OCI-LY1 (cell line): ENCODE measurements around the gene C16orf86.

Source experiments
- H2AFZ ChIP-seq: fragments of 200-600 bp; sonication (generic), shearing (Covaris generic); 2 replicates; pipeline ENCODE4 v1.6.0; 2014; ENCODE audit warnings: antibody characterized with exemption, mild to moderate bottlenecking, low read length
- H3F3A ChIP-seq: fragments of 200-600 bp; sonication (generic), shearing (Covaris generic); 2 replicates; pipeline ENCODE4 v1.6.0; 2014; ENCODE audit warnings: mild to moderate bottlenecking, antibody characterized with exemption, low read length, moderate library complexity; ENCODE audit not compliant: insufficient read depth
- H3K27ac ChIP-seq: fragments of 200-600 bp; sonication (generic); 2 replicates; pipeline ENCODE4 v1.5.1; 2014; ENCODE audit warnings: low read length, mixed run types, mild to moderate bottlenecking, low read depth; ENCODE audit not compliant: poor library complexity, severe bottlenecking
- H3K27me3 ChIP-seq: fragments of 200-600 bp; sonication (generic); 2 replicates; pipeline ENCODE4 v1.6.0; 2014; ENCODE audit warnings: antibody characterized with exemption, mild to moderate bottlenecking, low read length, moderate library complexity; ENCODE audit not compliant: insufficient read depth
- H3K36me3 ChIP-seq: fragments of 200-600 bp; sonication (generic); 2 replicates; pipeline ENCODE4 v1.6.1; 2014; ENCODE audit warnings: mild to moderate bottlenecking, antibody characterized with exemption, low read length, moderate library complexity, mixed read lengths; ENCODE audit not compliant: insufficient read depth
- H3K4me1 ChIP-seq: fragments of 200-600 bp; sonication (generic); 2 replicates; pipeline ENCODE4 v1.5.1; 2014; ENCODE audit warnings: mild to moderate bottlenecking, low read length, moderate library complexity; ENCODE audit not compliant: insufficient read depth, severe bottlenecking
- H3K4me2 ChIP-seq: fragments of 200-600 bp; sonication (generic), shearing (Covaris generic); 2 replicates; pipeline ENCODE4 v1.6.1; 2014; ENCODE audit warnings: low read length
- H3K4me3 ChIP-seq: fragments of 200-600 bp; sonication (generic); 2 replicates; pipeline ENCODE4 v1.5.1; 2014; ENCODE audit warnings: low read length, low read depth, mild to moderate bottlenecking, mixed read lengths; ENCODE audit not compliant: poor library complexity, severe bottlenecking
- H3K79me2 ChIP-seq: fragments of 200-600 bp; shearing (Covaris generic); 2 replicates; pipeline ENCODE4 v1.6.1; 2016; ENCODE audit warnings: mixed run types, low read length, mixed read lengths; ENCODE audit not compliant: insufficient read depth
- H3K9ac ChIP-seq: fragments of 200-600 bp; sonication (generic), shearing (Covaris generic); 2 replicates; pipeline ENCODE4 v1.6.1; 2014; ENCODE audit warnings: mild to moderate bottlenecking, low read length, mixed read lengths
- H3K9me2 ChIP-seq: fragments of 200-600 bp; sonication (generic), shearing (Covaris generic); 2 replicates; pipeline ENCODE4 v1.6.1; 2014; ENCODE audit warnings: low read depth, mild to moderate bottlenecking, low read length, mixed read lengths
- H3K9me3 ChIP-seq: fragments of 200-600 bp; shearing (Covaris generic); 2 replicates; pipeline ENCODE4 v1.6.1; 2014; ENCODE audit warnings: low read length, mixed read lengths
- H4K20me1 ChIP-seq: fragments of 200-600 bp; sonication (generic), shearing (Covaris generic); 2 replicates; pipeline ENCODE4 v1.6.0; 2016; ENCODE audit warnings: mild to moderate bottlenecking, low read length; ENCODE audit not compliant: insufficient read depth
- CTCF ChIP-seq: fragments of 200-600 bp; sonication (generic), shearing (Covaris generic); IDR thresholded peaks from 2 replicates; pipeline ENCODE4 v1.5.1; 2017; ENCODE audit warnings: mild to moderate bottlenecking, antibody characterized with exemption, low read length, moderate library complexity, mixed read lengths
- EZH2 ChIP-seq: fragments of 200-600 bp; sonication (generic), shearing (Covaris generic); IDR thresholded peaks from 2 replicates; pipeline ENCODE4 v1.8.0; 2017; ENCODE audit warnings: borderline replicate concordance, mixed run types, mild to moderate bottlenecking, antibody characterized with exemption, low read length, moderate library complexity, mixed read lengths

The C16orf86 gene

GRCh38 chr16:67658849-67659674 is 7.6 kb upstream of the C16orf86 start:
- Histone ChIP-seq H3K79me2 (no peaks in the 10 kb centered on the region), H3K9me2 (no peaks in the 10 kb centered on the region), H3K27ac (no peak overlapping the region), H3K4me1 (peaks cover 24% of the 10 kb centered on the region), H3K4me3 (peak overlapping the region; percentile 81), H3K36me3 (peaks cover 56% of the 10 kb centered on the region; the same call in 1 of the 2 replicates), H2AFZ (no peak overlapping the region), H3K9ac (peak overlapping the region; percentile 80), H4K20me1 (no peaks in the 10 kb centered on the region), H3K27me3 (no peaks in the 10 kb centered on the region), H3K9me3 (no peaks in the 10 kb centered on the region), H3K4me2 (peak overlapping the region; percentile 82), H3F3A (no peaks in the 10 kb centered on the region)
- no peak for TF ChIP-seq EZH2
- TF ChIP-seq CTCF: no peak

GRCh38 chr16:67659675-67660563 is 6.7 kb upstream of the C16orf86 start, which contains the start of gene ACD:
Gene ACD (minus strand): TSS chr16:67660260. CDS start chr16:67660220, 40 bp downstream.
- no peaks in the 10 kb centered on the region for H3K9me2 ChIP-seq
- H2AFZ ChIP-seq: no peak within 1 kb of the TSS
- H3K4me3 ChIP-seq: peak within 1 kb of the TSS; percentile 81
- no peak for TF ChIP-seq CTCF
- no peak for TF ChIP-seq EZH2
- peak within 1 kb of the TSS; percentile 80 for H3K27ac ChIP-seq
- no peaks in the 10 kb centered on the region for H3F3A ChIP-seq
- H3K79me2 ChIP-seq: no peaks in the 10 kb centered on the region
- H3K36me3 ChIP-seq: peaks cover 48% of the 10 kb centered on the region; the same call in 1 of the 2 replicates
- peak within 1 kb of the TSS; percentile 82 for H3K4me2 ChIP-seq
- peaks cover 24% of the 10 kb centered on the region for H3K4me1 ChIP-seq
- no peaks in the 10 kb centered on the region for H4K20me1 ChIP-seq
- no peaks in the 10 kb centered on the region for H3K9me3 ChIP-seq
- H3K27me3 ChIP-seq: no peaks in the 10 kb centered on the region
- peak within 1 kb of the TSS; percentile 80 for H3K9ac ChIP-seq

DNA sequence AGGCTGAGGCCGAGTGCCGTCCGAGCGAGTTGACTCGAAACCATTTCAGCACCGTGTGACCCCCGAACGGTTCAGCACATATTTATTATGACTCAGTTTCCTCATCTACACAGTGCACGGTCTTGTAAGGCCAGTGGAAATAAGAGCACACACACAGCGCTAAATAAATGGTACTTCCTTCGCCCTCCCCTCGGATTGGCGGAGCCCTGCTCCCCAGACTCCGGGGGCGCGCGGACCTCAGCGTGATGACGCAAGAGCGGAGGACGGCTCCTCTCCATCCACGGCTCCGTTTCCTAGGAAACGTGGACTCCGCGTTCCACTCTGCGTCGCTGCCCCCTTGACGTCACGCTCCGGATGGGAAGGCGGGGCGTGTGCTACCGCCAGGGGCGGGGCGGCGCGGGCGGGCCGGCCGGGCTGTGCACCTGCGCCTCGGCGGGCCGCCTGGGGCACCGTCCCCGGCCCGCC is 6.0 kb upstream of the C16orf86 start, which contains the start of gene PARD6A:
PARD6A (plus strand) TSS at position 397 of the 465 bp plus-strand sequence. CDS start 79 bp downstream, outside the sequence.
- Histone ChIP-seq H3K9ac (peak within 1 kb of the TSS; percentile 80), H3K36me3 (peaks cover 41% of the 10 kb centered on the region; the same call in 1 of the 2 replicates), H3K27ac (peak within 1 kb of the TSS; percentile 80), H3K79me2 (no peaks in the 10 kb centered on the region), H3F3A (no peaks in the 10 kb centered on the region), H3K9me2 (no peaks in the 10 kb centered on the region), H4K20me1 (no peaks in the 10 kb centered on the region), H3K4me1 (peaks cover 26% of the 10 kb centered on the region), H3K4me3 (peak within 1 kb of the TSS; percentile 81), H3K9me3 (no peaks in the 10 kb centered on the region), H2AFZ (no peak within 1 kb of the TSS), H3K27me3 (no peaks in the 10 kb centered on the region), H3K4me2 (peak within 1 kb of the TSS; percentile 82)
- TF ChIP-seq EZH2 (no peak), CTCF (no peak)
